Subcutaneous adipose tissue (tissue), 4 donors: ENCODE measurements around the gene MRPL11. TPM values are rescaled to one million over a fixed set of nuclear protein-coding genes. Genes with fewer than 3 reads are reported as not detected.

Experiments used
- CTCF ChIP-seq: fragments of 450-650 bp; IDR thresholded peaks from one replicate; pipeline ENCODE4 v1.5.1; 2016; ENCODE audit warnings: low read depth, mild to moderate bottlenecking, control low read depth, antibody characterized with exemption, moderate library complexity
- total RNA-seq, 4 donors: library from RNA; depleted of rRNA; stranded (reverse); fragments of >200 nt; gene quantifications; one replicate each; pipeline ENCODE4 v1.1.0, GENCODE V29; 2016

Gene MRPL11
- total RNA-seq, 4 donors from 2014 or later = 26.7 to 41.8 (median 39.6) TPM

GRCh38 chr11:66420671-66421476 is 17.8 kb downstream of the MRPL11 start, which contains the start of gene NPAS4:
TSS of gene NPAS4 (plus strand) at chr11:66421035. CDS start at chr11:66421180, 145 bp downstream.
- no peak for TF ChIP-seq CTCF

- no peak for TF ChIP-seq CTCF
Measured at GRCh38 chr11:66419825-66420224, 18.8 kb downstream of the MRPL11 start.

GRCh38 chr11:66418986-66419308 is 19.7 kb downstream of the MRPL11 start:
- no peak for TF ChIP-seq CTCF

GRCh38 chr11:66418168-66418985 is 20.3 kb downstream of the MRPL11 start:
- no peak for TF ChIP-seq CTCF

GRCh38 chr11:66417000-66417399 is 21.6 kb downstream of the MRPL11 start:
- TF ChIP-seq CTCF = no peak

- no peak for TF ChIP-seq CTCF
Measured at GRCh38 chr11:66415423-66415822, 23.2 kb downstream of the MRPL11 start.

GRCh38 chr11:66414120-66414934 is 24.3 kb downstream of the MRPL11 start:
- no peak for TF ChIP-seq CTCF
